Measurements from ENCODE around the gene CCNYL1. TPM values are rescaled to one million over a fixed set of nuclear protein-coding genes. Genes with fewer than 3 reads are reported as not detected.
"Not testable (repeated sequence)": the region's sequence is repeated elsewhere in the genome, so short reads cannot be mapped to it uniquely, and the experiment has no call there.

Gene CCNYL1
- total RNA-seq, 2 donors from 2014 or later: 5.7 to 6.9 TPM

DNA sequence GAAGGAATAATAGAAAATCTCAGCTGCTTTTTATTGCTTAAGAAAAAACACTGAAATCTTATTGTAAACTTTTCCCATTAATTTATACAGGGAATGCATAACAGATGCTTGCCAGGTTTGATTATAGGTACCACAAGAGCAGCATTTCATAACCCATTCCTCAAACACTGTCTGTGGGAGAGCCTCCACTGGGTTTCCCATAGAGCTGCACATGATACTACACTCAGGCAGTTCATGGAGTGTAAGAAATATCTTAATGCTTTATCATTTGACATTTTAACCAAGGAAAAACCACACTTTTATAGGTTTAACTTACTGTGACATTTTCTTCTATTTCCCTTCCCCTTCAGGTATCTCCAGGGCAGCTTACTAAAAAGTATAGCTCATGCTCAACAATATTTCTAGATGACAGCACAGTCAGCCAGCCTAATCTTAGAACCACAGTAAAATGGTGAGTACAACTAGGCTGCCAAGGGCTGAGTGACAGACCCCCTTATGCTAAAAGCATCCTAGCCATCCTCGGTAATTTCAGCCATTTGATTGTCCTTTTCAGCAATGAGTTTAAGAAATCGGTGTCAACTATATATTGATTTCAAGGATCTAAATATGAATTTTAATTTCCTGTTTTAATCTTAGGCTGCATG lies 22.3 kb downstream of the CCNYL1 start:
- no peak for ATAC-seq
- no peaks in the 10 kb centered on the region for H3K9me3 Mint-ChIP-seq
- H3K36me3 Mint-ChIP-seq: no peaks in the 10 kb centered on the region
- H3K4me3 Mint-ChIP-seq: no peak overlapping the region
- H3K4me1 Mint-ChIP-seq (ENCODE audit: low read depth in 2 of 2): no peaks in the 10 kb centered on the region
- H3K27ac Mint-ChIP-seq: no peak overlapping the region
- DNase-seq (ENCODE audit: low spot score): no peak
- no peaks in the 10 kb centered on the region for H3K27me3 Mint-ChIP-seq

DNA sequence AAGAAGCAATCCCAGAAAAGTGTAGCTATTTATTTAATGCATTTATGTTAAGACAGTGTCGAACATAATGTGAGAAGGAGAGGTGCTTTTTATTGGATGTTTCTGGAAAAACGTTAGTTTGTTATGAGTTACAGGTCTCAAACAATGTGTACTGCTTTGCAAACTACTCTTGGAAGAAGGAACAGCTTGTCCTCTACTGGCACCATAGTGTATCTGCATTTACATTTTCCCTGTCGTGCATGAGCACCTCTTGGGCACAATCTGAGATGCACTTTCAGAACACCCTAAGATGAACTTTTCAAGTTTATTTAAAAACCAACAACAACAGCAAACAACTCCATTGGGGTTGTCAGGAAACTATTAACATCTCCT lies 22.8 kb downstream of the CCNYL1 start:
- H3K9me3 Mint-ChIP-seq: no peaks in the 10 kb centered on the region
- H3K27ac Mint-ChIP-seq: no peak overlapping the region
- no peak for ATAC-seq
- no peak overlapping the region for H3K4me3 Mint-ChIP-seq
- H3K36me3 Mint-ChIP-seq: no peaks in the 10 kb centered on the region
- no peak for DNase-seq (ENCODE audit: low spot score)
- H3K27me3 Mint-ChIP-seq: no peaks in the 10 kb centered on the region
- H3K4me1 Mint-ChIP-seq (ENCODE audit: low read depth in 2 of 2): no peaks in the 10 kb centered on the region

DNA sequence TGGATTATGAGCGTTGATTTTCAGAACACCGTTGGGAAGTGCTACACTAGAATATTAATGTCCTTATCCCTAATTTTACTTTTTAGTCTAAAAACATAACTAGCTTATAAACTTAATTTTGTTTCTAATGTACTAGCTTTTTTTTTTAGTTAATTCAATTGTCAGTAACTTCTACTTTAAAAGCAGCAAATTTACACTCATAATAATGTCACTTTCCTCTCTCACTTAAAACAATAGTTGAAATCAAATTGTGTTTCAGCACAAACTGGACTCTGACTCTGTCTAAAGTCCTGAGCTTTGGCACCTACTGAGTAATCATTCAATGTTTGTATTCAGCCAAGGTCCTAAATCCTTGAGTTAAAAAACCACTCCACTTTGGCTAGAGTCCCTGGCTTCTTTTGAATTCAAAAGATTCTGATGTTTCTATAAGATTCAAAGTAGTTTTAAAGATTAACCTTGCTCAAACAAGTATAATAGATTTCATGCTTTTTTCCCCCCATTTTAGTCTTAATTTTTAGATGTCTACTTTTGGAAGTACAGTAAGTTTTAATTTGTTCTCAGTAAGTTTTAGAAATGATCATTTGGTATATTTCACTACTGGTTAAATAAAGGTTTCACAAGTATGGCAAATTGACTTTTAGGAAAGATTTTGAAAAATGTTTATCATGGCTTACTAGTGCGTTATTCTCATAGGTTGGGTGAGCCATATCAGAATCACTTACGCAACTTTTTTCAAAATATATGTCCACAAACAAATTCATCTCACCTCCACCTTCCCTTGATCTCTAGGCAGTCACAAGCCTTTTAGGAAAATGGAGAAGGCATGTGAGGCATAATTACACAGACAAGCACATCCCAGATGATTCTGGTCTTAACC lies 23.4 kb downstream of the CCNYL1 start:
- ATAC-seq: no peak
- H3K27ac Mint-ChIP-seq: no peak overlapping the region

DNA sequence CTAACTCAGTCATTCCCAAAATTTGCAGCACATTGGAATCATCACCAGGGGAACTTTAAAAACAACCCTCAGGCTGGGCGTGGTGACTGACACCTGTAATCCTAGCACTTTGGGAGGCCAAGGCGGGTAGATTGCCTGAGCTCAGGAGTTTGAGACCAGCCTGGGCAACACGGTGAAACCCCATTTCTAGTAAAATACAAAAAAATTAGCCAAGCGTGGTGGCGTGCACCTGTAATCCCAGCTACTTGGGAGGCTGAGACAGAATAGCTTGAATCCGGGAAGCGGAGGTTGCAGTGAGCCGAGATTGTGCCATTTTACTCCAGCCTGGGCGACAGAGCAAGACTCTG lies 24.0 kb downstream of the CCNYL1 start:
- ATAC-seq; H3K9me3 Mint-ChIP-seq; H3K27ac Mint-ChIP-seq; DNase-seq (ENCODE audit: low spot score); H3K27me3 Mint-ChIP-seq; H3K36me3 Mint-ChIP-seq; H3K4me3 Mint-ChIP-seq; H3K4me1 Mint-ChIP-seq (ENCODE audit: low read depth in 2 of 2): not testable (repeated sequence)

More for the DNA sequence above, 23.4 kb downstream of the CCNYL1 start:
- H3K36me3 Mint-ChIP-seq: no peaks in the 10 kb centered on the region
- no peaks in the 10 kb centered on the region for H3K9me3 Mint-ChIP-seq
- H3K27me3 Mint-ChIP-seq: no peaks in the 10 kb centered on the region
- H3K4me1 Mint-ChIP-seq (ENCODE audit: low read depth in 2 of 2): no peaks in the 10 kb centered on the region
- DNase-seq (ENCODE audit: low spot score): no peak
- no peak overlapping the region for H3K4me3 Mint-ChIP-seq

DNA sequence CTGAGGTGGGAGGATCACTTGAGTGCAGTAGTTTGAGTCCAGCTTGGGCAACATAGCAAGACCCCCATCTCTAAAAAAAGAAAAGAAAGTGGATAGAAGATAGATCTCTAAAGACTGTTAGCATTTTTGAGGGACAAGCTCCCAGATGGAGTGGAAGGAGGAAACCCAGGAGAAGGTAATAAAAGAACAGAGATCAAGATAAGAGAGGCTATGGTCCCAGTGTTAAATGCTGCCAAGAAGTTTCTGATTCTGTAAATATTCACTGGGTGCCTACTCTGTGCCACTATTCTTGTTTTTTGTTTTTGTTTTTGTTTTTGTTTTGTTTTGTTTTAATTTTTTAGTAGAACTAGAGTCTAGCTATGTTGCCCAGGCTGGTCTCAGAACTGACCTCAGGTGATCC lies 32.1 kb downstream of the CCNYL1 start:
- ATAC-seq (no peak), DNase-seq (ENCODE audit: low spot score) (no peak)
- H3K4me3 Mint-ChIP-seq: no peak overlapping the region
- no peaks in the 10 kb centered on the region for H3K36me3 Mint-ChIP-seq
- no peaks in the 10 kb centered on the region for H3K27me3 Mint-ChIP-seq
- H3K4me1 Mint-ChIP-seq (ENCODE audit: low read depth in 2 of 2): no peaks in the 10 kb centered on the region
- H3K27ac Mint-ChIP-seq: no peak overlapping the region
- no peaks in the 10 kb centered on the region for H3K9me3 Mint-ChIP-seq

DNA sequence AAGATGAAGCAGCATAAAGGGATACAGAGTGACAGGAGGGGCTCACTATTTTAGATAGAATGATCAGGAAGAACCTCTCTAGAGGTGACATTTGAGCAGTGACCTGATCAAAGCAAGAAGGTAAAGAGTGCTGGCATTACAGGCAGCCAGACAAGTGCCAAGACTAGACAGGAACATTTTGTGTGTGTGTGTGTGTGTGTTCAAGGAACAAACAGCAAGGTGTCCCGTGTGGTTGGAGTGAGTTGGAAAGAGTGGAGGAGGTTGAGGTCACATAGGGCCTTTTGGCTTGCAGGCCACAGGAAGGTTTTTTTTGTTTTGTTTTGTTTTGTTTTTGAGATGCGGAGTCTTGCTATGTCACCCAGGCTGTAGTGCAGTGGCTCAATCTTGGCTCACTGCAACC lies 32.6 kb downstream of the CCNYL1 start:
- no peaks in the 10 kb centered on the region for H3K9me3 Mint-ChIP-seq
- H3K4me1 Mint-ChIP-seq (ENCODE audit: low read depth in 2 of 2): no peaks in the 10 kb centered on the region
- ATAC-seq (no peak), DNase-seq (ENCODE audit: low spot score) (no peak)
- no peaks in the 10 kb centered on the region for H3K36me3 Mint-ChIP-seq
- no peaks in the 10 kb centered on the region for H3K27me3 Mint-ChIP-seq
- H3K27ac Mint-ChIP-seq: no peak overlapping the region
- no peak overlapping the region for H3K4me3 Mint-ChIP-seq

DNA sequence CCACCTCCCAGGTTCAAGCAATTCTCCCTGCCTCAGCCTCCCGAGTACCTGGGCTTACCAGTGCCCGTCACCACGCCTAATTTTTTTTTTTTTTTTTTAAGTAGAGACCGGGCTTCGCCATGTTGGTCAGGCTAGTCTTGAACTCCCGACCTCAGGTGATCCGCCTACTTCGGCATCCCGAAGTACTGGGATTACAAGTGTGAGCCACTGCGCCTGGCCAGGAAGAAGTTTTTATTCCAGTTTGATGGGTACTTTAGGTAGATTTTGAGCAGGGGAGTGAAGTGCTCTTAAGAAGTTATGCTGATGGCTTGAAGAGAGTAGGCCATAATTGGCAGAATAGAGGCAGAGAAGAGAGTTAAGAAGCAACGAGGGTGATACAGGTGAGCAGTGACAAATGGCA lies 33.0 kb downstream of the CCNYL1 start:
- H3K27me3 Mint-ChIP-seq: no peaks in the 10 kb centered on the region
- no peaks in the 10 kb centered on the region for H3K9me3 Mint-ChIP-seq
- no peak for DNase-seq (ENCODE audit: low spot score)
- no peaks in the 10 kb centered on the region for H3K4me1 Mint-ChIP-seq (ENCODE audit: low read depth in 2 of 2)
- ATAC-seq: no peak
- H3K27ac Mint-ChIP-seq: no peak overlapping the region
- H3K4me3 Mint-ChIP-seq: no peak overlapping the region
- H3K36me3 Mint-ChIP-seq: no peaks in the 10 kb centered on the region

DNA sequence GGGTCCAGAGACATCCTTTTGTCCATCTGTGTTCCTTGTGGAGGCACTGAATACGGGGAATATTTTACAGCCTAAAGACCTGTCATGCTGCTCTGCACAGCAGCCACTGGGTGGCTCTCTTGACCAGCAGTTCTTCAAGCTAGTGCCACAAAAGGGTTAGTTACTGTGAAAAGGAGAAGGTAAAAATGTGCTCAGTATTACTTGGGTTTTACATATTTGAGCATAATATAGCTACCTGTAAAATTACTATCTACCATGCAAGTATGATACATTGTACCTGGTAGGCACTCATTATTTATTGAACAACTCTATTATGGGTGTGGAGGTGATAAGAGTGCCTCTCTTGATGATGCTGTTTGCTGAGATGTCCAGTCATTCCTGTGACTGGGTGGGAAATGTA lies 34.7 kb downstream of the CCNYL1 start:
- DNase-seq (ENCODE audit: low spot score): no peak
- no peaks in the 10 kb centered on the region for H3K4me1 Mint-ChIP-seq (ENCODE audit: low read depth in 2 of 2)
- no peaks in the 10 kb centered on the region for H3K27me3 Mint-ChIP-seq
- H3K27ac Mint-ChIP-seq: no peak overlapping the region
- no peaks in the 10 kb centered on the region for H3K36me3 Mint-ChIP-seq
- H3K4me3 Mint-ChIP-seq: no peak overlapping the region
- ATAC-seq: peak in 1 of 2 donors; percentile 66
- no peaks in the 10 kb centered on the region for H3K9me3 Mint-ChIP-seq

DNA sequence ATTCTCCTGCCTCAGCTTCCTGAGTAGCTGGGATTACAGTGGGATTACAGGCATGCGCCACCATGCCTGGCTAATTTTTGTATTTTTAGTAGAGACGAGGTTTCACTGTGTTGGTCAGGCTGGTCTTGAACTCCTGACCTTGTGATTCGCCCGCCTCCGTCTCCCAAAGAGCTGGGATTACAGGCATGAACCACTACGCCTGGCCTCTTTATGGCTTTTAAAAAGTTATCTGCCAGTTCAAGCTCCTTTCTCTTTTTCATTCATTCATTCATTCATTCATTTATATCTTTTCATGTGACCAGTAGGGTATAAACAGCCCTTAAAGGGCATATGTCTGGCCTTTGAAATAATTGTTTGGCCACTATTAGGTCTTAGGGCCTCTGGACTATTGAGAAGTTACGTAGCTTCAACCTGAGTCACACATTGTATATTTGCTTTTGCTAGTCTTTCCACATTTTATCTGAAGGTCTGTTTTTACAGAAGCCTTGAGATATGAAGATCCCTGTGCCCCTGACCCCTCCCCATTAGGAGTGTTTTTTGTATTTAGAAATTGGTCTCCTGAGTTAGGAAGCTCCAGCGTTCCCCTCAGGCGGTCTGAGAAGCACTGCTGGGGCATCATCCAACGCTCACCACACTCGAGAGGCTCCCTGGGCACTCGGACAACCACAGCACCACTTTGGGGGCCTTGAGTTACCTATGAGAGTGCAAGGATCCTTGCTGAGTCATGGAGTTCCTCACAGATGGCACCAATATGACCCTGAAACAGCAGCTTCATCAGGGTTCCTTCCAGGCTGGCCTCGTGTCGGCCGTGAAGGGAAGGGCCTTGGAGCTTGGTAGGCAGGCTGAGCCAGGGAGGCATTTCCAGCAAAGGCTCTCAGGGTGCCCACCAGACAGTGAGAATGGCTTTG lies 36.5 kb downstream of the CCNYL1 start:
- no peak for DNase-seq (ENCODE audit: low spot score)
- Mint-ChIP-seq H3K9me3 (no peaks in the 10 kb centered on the region), H3K27me3 (no peaks in the 10 kb centered on the region), H3K27ac (no peak overlapping the region), H3K4me1 (ENCODE audit: low read depth in 2 of 2) (no peaks in the 10 kb centered on the region), H3K4me3 (no peak overlapping the region), H3K36me3 (no peaks in the 10 kb centered on the region)
- ATAC-seq: no peak

DNA sequence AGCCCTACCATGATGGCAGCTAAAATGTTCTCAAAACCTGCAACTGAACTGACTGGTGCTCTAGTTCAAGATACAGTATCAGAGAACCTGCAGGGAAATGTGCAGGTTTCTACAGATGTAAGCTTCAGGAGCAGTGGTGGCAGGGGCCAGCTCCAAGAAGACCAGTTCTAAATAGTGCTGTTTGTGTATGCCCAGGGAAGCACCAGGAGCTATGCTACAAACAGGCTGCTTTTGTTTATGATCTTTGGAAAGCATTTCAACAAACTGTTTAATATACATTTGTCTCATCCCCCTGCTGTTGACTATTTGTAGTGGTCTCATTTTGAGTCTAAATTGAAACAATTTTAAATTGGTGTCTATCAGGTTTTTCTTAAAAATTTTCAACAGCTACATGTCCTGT lies 37.6 kb downstream of the CCNYL1 start:
- Mint-ChIP-seq H3K27me3 (no peaks in the 10 kb centered on the region), H3K4me3 (no peak overlapping the region), H3K4me1 (ENCODE audit: low read depth in 2 of 2) (no peaks in the 10 kb centered on the region), H3K36me3 (no peaks in the 10 kb centered on the region), H3K9me3 (no peaks in the 10 kb centered on the region), H3K27ac (no peak overlapping the region)
- DNase-seq (ENCODE audit: low spot score) (no peak), ATAC-seq (no peak)

DNA sequence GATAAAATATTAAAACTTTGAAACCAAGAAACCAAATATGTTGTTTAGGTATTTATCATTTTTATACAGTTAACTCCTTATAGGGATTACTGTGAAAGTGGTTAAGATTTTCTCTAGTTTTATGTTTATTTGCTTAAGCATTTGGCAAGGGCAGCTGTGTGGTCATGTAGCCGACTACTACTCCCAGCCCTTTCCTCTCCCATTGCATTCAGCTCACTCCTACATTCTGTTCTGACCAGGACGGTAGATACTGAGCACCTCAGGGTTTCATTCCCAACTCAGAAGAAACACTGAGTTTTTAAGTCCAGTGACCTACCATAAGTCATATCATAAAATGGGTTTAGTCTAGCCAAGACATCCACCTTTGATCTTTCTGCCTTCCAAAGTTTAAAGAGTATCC lies 38.4 kb downstream of the CCNYL1 start:
- Mint-ChIP-seq H3K9me3 (no peaks in the 10 kb centered on the region), H3K27me3 (no peaks in the 10 kb centered on the region), H3K4me3 (no peak overlapping the region), H3K27ac (no peak overlapping the region), H3K36me3 (no peaks in the 10 kb centered on the region), H3K4me1 (ENCODE audit: low read depth in 2 of 2) (no peaks in the 10 kb centered on the region)
- DNase-seq (ENCODE audit: low spot score) (no peak), ATAC-seq (no peak)

DNA sequence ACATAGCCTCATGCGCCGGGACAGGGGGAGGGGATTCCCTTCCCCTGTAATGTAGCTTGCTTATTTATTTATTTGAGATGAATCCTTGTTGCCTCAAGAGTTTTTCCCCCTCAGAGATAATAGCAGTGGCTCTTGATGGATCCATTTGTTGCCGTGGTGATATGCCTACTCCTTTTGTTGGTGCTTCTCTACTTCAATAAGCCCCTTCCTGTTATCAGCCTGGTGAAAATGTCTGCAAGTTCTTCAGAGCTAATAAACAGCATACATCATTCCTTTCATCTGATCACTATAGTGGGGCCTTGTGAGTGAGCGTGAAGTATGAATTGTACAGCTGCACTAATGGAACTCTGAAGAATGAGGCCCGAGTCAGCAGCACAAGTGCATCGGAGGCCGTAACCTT lies 38.9 kb downstream of the CCNYL1 start:
- H3K9me3 Mint-ChIP-seq: no peaks in the 10 kb centered on the region
- no peaks in the 10 kb centered on the region for H3K36me3 Mint-ChIP-seq
- H3K4me3 Mint-ChIP-seq: no peak overlapping the region
- H3K27me3 Mint-ChIP-seq: no peaks in the 10 kb centered on the region
- no peak overlapping the region for H3K27ac Mint-ChIP-seq
- no peak for ATAC-seq
- DNase-seq (ENCODE audit: low spot score): no peak
- H3K4me1 Mint-ChIP-seq (ENCODE audit: low read depth in 2 of 2): no peaks in the 10 kb centered on the region

DNA sequence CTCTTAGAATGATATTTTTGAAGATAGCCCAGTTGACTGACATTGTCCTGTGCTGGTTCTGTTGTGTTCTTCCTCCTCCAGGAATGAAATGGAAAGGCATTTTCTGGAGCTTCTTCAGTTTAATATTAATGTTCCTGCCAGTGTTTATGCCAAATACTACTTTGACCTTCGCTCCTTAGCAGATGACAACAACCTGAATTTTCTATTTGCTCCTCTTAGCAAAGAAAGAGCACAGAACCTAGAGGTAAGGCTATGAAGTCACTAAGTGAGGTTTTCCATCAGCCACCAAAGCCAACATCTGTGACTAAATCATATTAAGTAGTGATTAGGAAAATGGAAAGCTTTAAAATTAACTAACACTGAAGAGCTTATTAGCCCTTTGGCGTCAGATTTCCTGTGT lies 39.4 kb downstream of the CCNYL1 start:
- Mint-ChIP-seq H3K27ac (no peak overlapping the region), H3K27me3 (no peaks in the 10 kb centered on the region), H3K4me1 (ENCODE audit: low read depth in 2 of 2) (no peaks in the 10 kb centered on the region), H3K9me3 (no peaks in the 10 kb centered on the region), H3K4me3 (no peak overlapping the region), H3K36me3 (no peaks in the 10 kb centered on the region)
- ATAC-seq (no peak), DNase-seq (ENCODE audit: low spot score) (no peak)

DNA sequence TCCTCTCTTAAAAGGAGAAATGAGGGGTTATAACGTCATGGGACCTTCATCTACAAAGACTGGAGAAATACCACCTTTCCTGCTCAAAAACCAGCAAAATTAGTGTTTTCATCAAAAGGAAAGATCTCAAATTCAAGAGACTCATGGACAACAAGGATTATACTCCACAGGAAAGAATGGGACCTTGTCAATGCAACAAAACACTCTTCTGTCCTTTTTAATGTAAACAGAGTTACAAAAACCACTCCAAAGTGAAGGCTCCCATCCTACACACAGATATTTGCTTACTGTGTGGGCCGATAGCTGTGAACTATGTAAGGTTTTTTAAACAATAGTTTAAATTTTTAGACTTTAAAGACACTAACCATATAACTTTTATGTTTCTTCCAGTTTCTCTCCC lies 42.2 kb downstream of the CCNYL1 start:
- H3K27ac Mint-ChIP-seq; H3K9me3 Mint-ChIP-seq; H3K27me3 Mint-ChIP-seq; H3K4me1 Mint-ChIP-seq (ENCODE audit: low read depth in 2 of 2); DNase-seq (ENCODE audit: low spot score); ATAC-seq; H3K4me3 Mint-ChIP-seq; H3K36me3 Mint-ChIP-seq: not testable (repeated sequence)
